Type B pancreatic cell (in vitro differentiated cells): Measurements from ENCODE around the gene CSGALNACT2. TPM values are rescaled to one million over a fixed set of nuclear protein-coding genes. Genes with fewer than 3 reads are reported as not detected.

Source experiments
- DNase-seq: peaks from one replicate; pipeline ENCODE4 v3.0.0; 2021; ENCODE audit warnings: mixed read lengths; ENCODE audit not compliant: unreplicated experiment; ENCODE audit errors: extremely low spot score
- H3K27ac Mint-ChIP-seq: 2 replicates; pipeline ENCODE4 v1.8.0; 2021; ENCODE audit warnings: mild to moderate bottlenecking, mixed read lengths
- H3K27me3 Mint-ChIP-seq: 2 replicates; pipeline ENCODE4 v1.8.0; 2021; ENCODE audit warnings: mixed read lengths
- H3K36me3 Mint-ChIP-seq: 2 replicates; pipeline ENCODE4 v1.8.0; 2021; ENCODE audit warnings: mixed read lengths
- H3K4me1 Mint-ChIP-seq: one replicate; pipeline ENCODE4 v1.8.0; 2021; ENCODE audit warnings: mixed read lengths; ENCODE audit not compliant: unreplicated experiment
- H3K4me3 Mint-ChIP-seq: 2 replicates; pipeline ENCODE4 v1.8.0; 2021; ENCODE audit warnings: mild to moderate bottlenecking, mixed read lengths
- H3K9me3 Mint-ChIP-seq: 2 replicates; pipeline ENCODE4 v1.8.0; 2021; ENCODE audit warnings: mixed read lengths
- CTCF ChIP-seq: fragments of 200-600 bp; sonication (generic); conservative IDR thresholded peaks from 2 replicates; pipeline ENCODE4 v1.5.0; 2021; ENCODE audit warnings: antibody characterized with exemption, mild to moderate bottlenecking
- total RNA-seq: library from RNA; stranded (reverse); gene quantifications from 2 replicates; pipeline ENCODE4 v1.2.1, GENCODE V29; 2021; ENCODE audit warnings: low replicate concordance

CSGALNACT2 gene
- total RNA-seq, 1 donor from 2014 or later, result 11.6 TPM

GRCh38 chr10:43158636-43159035 lies 20.4 kb downstream of the CSGALNACT2 start:
- no peaks in the 10 kb centered on the region for H3K9me3 Mint-ChIP-seq

GRCh38 chr10:43160046-43160920 lies 22.0 kb downstream of the CSGALNACT2 start:
- no peak overlapping the region for H3K27ac Mint-ChIP-seq
- DNase-seq, result no peak
- H3K36me3 Mint-ChIP-seq, result peaks cover 28% of the 10 kb centered on the region
- H3K9me3 Mint-ChIP-seq, result no peaks in the 10 kb centered on the region
- peaks cover 18% of the 10 kb centered on the region for H3K4me1 Mint-ChIP-seq
- H3K4me3 Mint-ChIP-seq, result no peak overlapping the region
- no peak for TF ChIP-seq CTCF
- H3K27me3 Mint-ChIP-seq, result no peaks in the 10 kb centered on the region

More at GRCh38 chr10:43158636-43159035, 20.4 kb downstream of the CSGALNACT2 start:
- Mint-ChIP-seq H3K4me3 (no peak overlapping the region), H3K27me3 (no peaks in the 10 kb centered on the region), H3K36me3 (peaks cover 22% of the 10 kb centered on the region), H3K27ac (no peak overlapping the region), H3K4me1 (peaks cover 20% of the 10 kb centered on the region)
- TF ChIP-seq CTCF, result no peak
- DNase-seq, result no peak

GRCh38 chr10:43160921-43161255 lies 22.6 kb downstream of the CSGALNACT2 start:
- TF ChIP-seq CTCF, result no peak
- DNase-seq, result no peak
- H3K9me3 Mint-ChIP-seq, result no peaks in the 10 kb centered on the region
- peaks cover 28% of the 10 kb centered on the region for H3K36me3 Mint-ChIP-seq
- H3K27ac Mint-ChIP-seq, result no peak overlapping the region
- H3K27me3 Mint-ChIP-seq, result no peaks in the 10 kb centered on the region
- no peak overlapping the region for H3K4me3 Mint-ChIP-seq
- peaks cover 14% of the 10 kb centered on the region for H3K4me1 Mint-ChIP-seq

DNA sequence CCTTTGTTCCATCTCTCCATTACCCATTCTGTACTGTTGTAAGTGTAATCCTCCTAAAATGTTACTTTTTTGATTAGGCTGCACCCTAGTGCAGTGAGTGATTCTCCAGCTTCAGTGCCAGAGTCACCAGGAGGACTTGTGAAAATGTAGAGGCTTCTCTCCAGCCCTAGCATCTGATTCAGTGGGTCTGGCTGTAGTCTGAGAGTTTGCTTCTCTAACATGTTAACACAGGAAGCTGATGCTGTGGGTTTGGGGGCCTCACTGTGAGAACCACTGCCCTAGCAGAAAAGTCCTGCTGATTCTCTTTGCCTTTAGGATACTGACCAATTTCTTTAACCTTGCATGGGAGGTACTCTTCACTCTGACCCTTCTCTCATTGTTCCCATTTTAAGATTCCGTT lies 24.4 kb downstream of the CSGALNACT2 start:
- H3K4me1 Mint-ChIP-seq, result peaks cover under 1% of the 10 kb centered on the region
- peaks cover 28% of the 10 kb centered on the region for H3K36me3 Mint-ChIP-seq
- no peaks in the 10 kb centered on the region for H3K9me3 Mint-ChIP-seq
- no peak overlapping the region for H3K4me3 Mint-ChIP-seq
- H3K27ac Mint-ChIP-seq, result no peak overlapping the region
- no peak for DNase-seq
- TF ChIP-seq CTCF, result no peak
- H3K27me3 Mint-ChIP-seq, result no peaks in the 10 kb centered on the region

DNA sequence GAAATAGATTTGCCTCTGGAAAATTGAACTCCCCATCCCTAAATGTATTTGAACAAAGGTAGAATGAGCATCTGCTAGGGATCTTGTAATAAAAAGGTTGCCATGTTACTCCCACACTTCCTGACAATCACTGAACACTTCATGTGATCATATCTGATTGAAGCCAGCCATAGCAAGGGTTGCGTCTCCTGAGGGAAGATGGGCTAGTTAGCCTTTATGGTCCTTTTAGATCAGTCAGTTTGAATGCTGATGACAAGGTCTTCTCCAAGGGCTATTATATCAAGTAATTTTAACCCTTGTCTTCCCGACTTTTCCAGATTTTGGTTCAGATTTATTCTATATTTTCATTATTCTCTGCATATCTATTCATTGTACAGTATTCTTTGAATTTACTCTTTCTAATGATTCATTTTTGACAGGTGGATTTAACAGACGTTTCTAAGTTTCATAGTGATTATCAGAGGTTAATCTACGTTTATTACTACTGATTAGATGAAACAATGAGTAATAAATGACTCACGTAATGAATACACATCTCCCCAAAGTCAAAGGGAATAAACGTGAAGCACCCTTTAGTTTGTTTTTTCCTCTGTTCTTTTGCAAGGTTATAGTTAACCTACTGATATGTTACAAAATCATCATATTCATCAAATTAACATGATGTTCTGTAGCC lies 28.1 kb downstream of the CSGALNACT2 start:
- Mint-ChIP-seq H3K27ac (no peak overlapping the region), H3K36me3 (peaks cover 32% of the 10 kb centered on the region), H3K9me3 (no peaks in the 10 kb centered on the region), H3K4me1 (peaks cover 3% of the 10 kb centered on the region), H3K4me3 (no peak overlapping the region), H3K27me3 (no peaks in the 10 kb centered on the region)
- TF ChIP-seq CTCF, result no peak
- DNase-seq, result no peak
